CD4-positive, alpha-beta T cell (primary cell): Measurements from ENCODE around the gene ALDH8A1. TPM values are rescaled to one million over a fixed set of nuclear protein-coding genes. Genes with fewer than 3 reads are reported as not detected.

Source experiments
- ATAC-seq: fragments of 200-7000 bp; cut with Tn5 transposase; one replicate; pipeline ENCODE4 v1.10.0; 2022; ENCODE audit warnings: mild to moderate bottlenecking; ENCODE audit not compliant: poor library complexity
- CTCF ChIA-PET: fragments of 350-600 bp; sonication (Branson Sonifier 250); formaldehyde crosslinking; loops from one replicate; lab custom pipeline; 2021; ENCODE audit warnings: antibody characterized with exemption, inconsistent platforms; lab: Charles Lee
- POLR2A ChIA-PET: fragments of 350-600 bp; sonication (Branson Sonifier 250); formaldehyde crosslinking; loops from one replicate; lab custom pipeline; 2021; ENCODE audit warnings: antibody characterized with exemption, inconsistent platforms; lab: Charles Lee
- DNase-seq, 14 experiments: peaks; one replicate each; pipeline ENCODE4 v3.0.0-alpha.2; 2013 to 2020; ENCODE audit warnings: mixed read lengths in 2 of 14
- H3K27ac ChIP-seq, 2 donors: one replicate each; pipeline versions ENCODE4 v1.5.1 to v1.7.0; 2013; ENCODE audit warnings: low read length in 2 of 2, low read depth in 1 of 2, mild to moderate bottlenecking in 1 of 2
- H3K27me3 ChIP-seq, 2 experiments: 1 replicate in 1 of 2; 2 replicates in 1 of 2; pipeline versions ENCODE4 v1.6.1 to v1.7.0; 2013; ENCODE audit warnings: low read length in 2 of 2, control low read depth in 1 of 2, mild to moderate bottlenecking in 1 of 2, moderate library complexity in 1 of 2; ENCODE audit not compliant: insufficient read depth in 2 of 2, control insufficient read depth in 1 of 2
- H3K36me3 ChIP-seq: one replicate; pipeline ENCODE4 v1.6.1; 2013; ENCODE audit warnings: low read length, control low read depth; ENCODE audit not compliant: insufficient read depth
- H3K4me1 ChIP-seq: one replicate; pipeline ENCODE4 v1.6.1; 2013; ENCODE audit warnings: low read length, control low read depth; ENCODE audit not compliant: insufficient read depth
- H3K4me3 ChIP-seq: one replicate; pipeline ENCODE4 v1.5.1; 2013; ENCODE audit warnings: mild to moderate bottlenecking, low read length, moderate library complexity
- H3K9me3 ChIP-seq, 2 experiments: 1 replicate in 1 of 2; 2 replicates in 1 of 2; pipeline versions ENCODE4 v1.6.1 to v1.7.0; 2013; ENCODE audit warnings: low read length in 2 of 2, mild to moderate bottlenecking in 2 of 2, control low read depth in 1 of 2, moderate library complexity in 1 of 2; ENCODE audit not compliant: control insufficient read depth in 1 of 2, insufficient read depth in 1 of 2
- H3K27ac Mint-ChIP-seq: one replicate; pipeline ENCODE4 v1.8.0; 2020; ENCODE audit warnings: mixed read lengths
- H3K27me3 Mint-ChIP-seq: one replicate; pipeline ENCODE4 v1.8.0; 2021; ENCODE audit warnings: mixed read lengths
- H3K36me3 Mint-ChIP-seq: one replicate; pipeline ENCODE4 v1.8.0; 2021; ENCODE audit warnings: low read depth, mixed read lengths
- H3K4me1 Mint-ChIP-seq: one replicate; pipeline ENCODE4 v1.8.0; 2021; ENCODE audit warnings: low read depth, mixed read lengths
- H3K4me3 Mint-ChIP-seq: one replicate; pipeline ENCODE4 v1.8.0; 2020; ENCODE audit warnings: mild to moderate bottlenecking, mixed read lengths
- H3K9me3 Mint-ChIP-seq: one replicate; pipeline ENCODE4 v1.8.0; 2020; ENCODE audit warnings: mixed read lengths
- CTCF ChIP-seq: fragments of 200-600 bp; IDR thresholded peaks from one replicate; pipeline ENCODE4 v1.8.0; 2022; ENCODE audit warnings: antibody characterized with exemption, mild to moderate bottlenecking
- intact Hi-C, 2 experiments: fragments of 100-400 bp; cut with DNase I in 1 of 2; cut with micrococcal nuclease in 1 of 2; formaldehyde crosslinking; loops; one replicate each; pipeline versions ENCODE4 v1.15.1 to v1.9.0; 2023 to 2025; cut with DNase I, micrococcal nuclease
- total RNA-seq, 174 experiments: library from RNA in 2 of 174; stranded (reverse) in 2 of 174; gene quantifications; one replicate each; pipeline ENCODE4 v1.2.3 and lab custom pipeline; 2021 to 2026

Gene ALDH8A1
- total RNA-seq, 2 experiments from 2014 or later, result 1.4 to 1.6 TPM

- no peak overlapping the region for H3K4me3 ChIP-seq
- no peaks in the 10 kb centered on the region for H3K36me3 ChIP-seq
- intact Hi-C loops, result no loop called here
- ChIA-PET POLR2A (interaction anchor here (0.6 kb wide), 1 partner anchor 320 kb away, joined by 3 read pairs; no protein-coding TSS in a partner anchor), CTCF (interaction anchor here (1.4 kb wide), 1 partner anchor 851 kb away, joined by 3 read pairs; no protein-coding TSS in a partner anchor)
- ATAC-seq (no peak), DNase-seq (no peak)
- Mint-ChIP-seq H3K4me1 (no peaks in the 10 kb centered on the region), H3K4me3 (no peak overlapping the region), H3K27ac (no peak overlapping the region), H3K9me3 (no peaks in the 10 kb centered on the region), H3K27me3 (no peaks in the 10 kb centered on the region), H3K36me3 (no peaks in the 10 kb centered on the region)
- no peaks in the 10 kb centered on the region for H3K4me1 ChIP-seq
- H3K27me3 ChIP-seq, result no peaks in the 10 kb centered on the region
- no peak overlapping the region for H3K27ac ChIP-seq
- peaks cover 0 to 4% of the 10 kb centered on the region in 2 experiments for H3K9me3 ChIP-seq
- TF ChIP-seq CTCF, result no peak
Measured at GRCh38 chr6:134948142-134948541, 1.8 kb downstream of the ALDH8A1 start.

GRCh38 chr6:134945045-134945444 lies 4.9 kb downstream of the ALDH8A1 start:
- Histone ChIP-seq H3K27me3 (no peaks in the 10 kb centered on the region), H3K36me3 (no peaks in the 10 kb centered on the region), H3K9me3 (peaks cover 0 to 4% of the 10 kb centered on the region in 2 experiments), H3K27ac (no peak overlapping the region), H3K4me3 (no peak overlapping the region), H3K4me1 (no peaks in the 10 kb centered on the region)
- TF ChIP-seq CTCF, result no peak
- ChIA-PET POLR2A (no interaction called here), CTCF (no interaction called here)
- Mint-ChIP-seq H3K27ac (no peak overlapping the region), H3K9me3 (no peaks in the 10 kb centered on the region), H3K4me3 (no peak overlapping the region), H3K36me3 (no peaks in the 10 kb centered on the region), H3K27me3 (no peaks in the 10 kb centered on the region), H3K4me1 (no peaks in the 10 kb centered on the region)
- ATAC-seq, result no peak
- DNase-seq, result no peak
- intact Hi-C loops, result no loop called here

- Mint-ChIP-seq H3K36me3 (no peaks in the 10 kb centered on the region), H3K4me1 (peaks cover 12% of the 10 kb centered on the region), H3K27ac (no peak overlapping the region), H3K27me3 (no peaks in the 10 kb centered on the region), H3K9me3 (no peaks in the 10 kb centered on the region), H3K4me3 (no peak overlapping the region)
- intact Hi-C loops, result loop anchor here (5.0 kb wide), 3 partner anchors 121 to 821 kb away; no protein-coding TSS in a partner anchor
- no peaks in the 10 kb centered on the region for H3K27me3 ChIP-seq
- DNase-seq (no peak), ATAC-seq (no peak)
- TF ChIP-seq CTCF, result no peak
- ChIA-PET CTCF (no interaction called here), POLR2A (no interaction called here)
- H3K9me3 ChIP-seq, result peaks cover 0 to 4% of the 10 kb centered on the region in 2 experiments
- H3K4me1 ChIP-seq, result peaks cover 6% of the 10 kb centered on the region
- H3K27ac ChIP-seq, result no peak overlapping the region
- H3K4me3 ChIP-seq, result no peak overlapping the region
- H3K36me3 ChIP-seq, result no peaks in the 10 kb centered on the region
Measured at GRCh38 chr6:134943522-134944111, 6.3 kb downstream of the ALDH8A1 start.
